ENCODE data around the gene UBE2U.
"Not testable (repeated sequence)": the region's sequence is repeated elsewhere in the genome, so short reads cannot be mapped to it uniquely, and the experiment has no call there.

The UBE2U gene

GRCh38 chr1:64241069-64241468 is 37.6 kb downstream of the UBE2U start:
- no peak for DNase-seq (ENCODE audit: low read depth)

GRCh38 chr1:64242895-64243756 is 39.7 kb downstream of the UBE2U start:
- DNase-seq (ENCODE audit: low read depth) = no peak

GRCh38 chr1:64243757-64244080 is 40.3 kb downstream of the UBE2U start:
- no peak for DNase-seq (ENCODE audit: low read depth)

GRCh38 chr1:64245495-64245894 is 42.1 kb downstream of the UBE2U start:
- DNase-seq (ENCODE audit: low read depth) = no peak

- DNase-seq (ENCODE audit: low read depth) = no peak
Measured at GRCh38 chr1:64246294-64246917, 43.0 kb downstream of the UBE2U start.

- DNase-seq (ENCODE audit: low read depth) = no peak
Measured at GRCh38 chr1:64248065-64248464, 44.6 kb downstream of the UBE2U start.

- DNase-seq (ENCODE audit: low read depth) = not testable (repeated sequence)
Measured at GRCh38 chr1:64250472-64250871, 47.0 kb downstream of the UBE2U start.

- DNase-seq (ENCODE audit: low read depth) = no peak
Measured at GRCh38 chr1:64251971-64252370, 48.5 kb downstream of the UBE2U start.

GRCh38 chr1:64257233-64257632 is 53.8 kb downstream of the UBE2U start:
- not testable (repeated sequence) for DNase-seq (ENCODE audit: low read depth)

- not testable (repeated sequence) for DNase-seq (ENCODE audit: low read depth)
Measured at GRCh38 chr1:64258444-64258843, 55.0 kb downstream of the UBE2U start.

- no peak for DNase-seq (ENCODE audit: low read depth)
Measured at GRCh38 chr1:64263335-64263734, 59.9 kb downstream of the UBE2U start.

- no peak for DNase-seq (ENCODE audit: low read depth)
Measured at GRCh38 chr1:64263856-64264255, 60.4 kb downstream of the UBE2U start.

- no peak for DNase-seq (ENCODE audit: low read depth)
Measured at GRCh38 chr1:64265141-64265540, 61.7 kb downstream of the UBE2U start.

- no peak for DNase-seq (ENCODE audit: low read depth)
Measured at GRCh38 chr1:64266991-64267390, 63.6 kb downstream of the UBE2U start.

- DNase-seq (ENCODE audit: low read depth) = peak; percentile 47
Measured at GRCh38 chr1:64268653-64269557, 65.5 kb downstream of the UBE2U start.

- no peak for DNase-seq (ENCODE audit: low read depth)
Measured at GRCh38 chr1:64269558-64269884, 66.1 kb downstream of the UBE2U start.

- DNase-seq (ENCODE audit: low read depth) = no peak
Measured at GRCh38 chr1:64280001-64280400, 76.6 kb downstream of the UBE2U start.

- DNase-seq (ENCODE audit: low read depth) = no peak
Measured at GRCh38 chr1:64282351-64282750, 78.9 kb downstream of the UBE2U start.

- DNase-seq (ENCODE audit: low read depth) = no peak
Measured at GRCh38 chr1:64287071-64287470, 83.6 kb downstream of the UBE2U start.

GRCh38 chr1:64290420-64290819 is 87.0 kb downstream of the UBE2U start:
- no peak for DNase-seq (ENCODE audit: low read depth)

GRCh38 chr1:64291931-64292330 is 88.5 kb downstream of the UBE2U start:
- no peak for DNase-seq (ENCODE audit: low read depth)

GRCh38 chr1:64292399-64292798 is 89.0 kb downstream of the UBE2U start:
- no peak for DNase-seq (ENCODE audit: low read depth)

- DNase-seq (ENCODE audit: low read depth) = no peak
Measured at GRCh38 chr1:64293820-64294219, 90.4 kb downstream of the UBE2U start.
